ENCODE results near the gene OPN4. TPM values are rescaled to one million over a fixed set of nuclear protein-coding genes. Genes with fewer than 3 reads are reported as not detected.
A peak's percentile ranks its signal among the peaks of the same experiment; 100 is the strongest.

OPN4 gene
- total RNA-seq, 1 experiment from 2014 or later, result not detected

DNA sequence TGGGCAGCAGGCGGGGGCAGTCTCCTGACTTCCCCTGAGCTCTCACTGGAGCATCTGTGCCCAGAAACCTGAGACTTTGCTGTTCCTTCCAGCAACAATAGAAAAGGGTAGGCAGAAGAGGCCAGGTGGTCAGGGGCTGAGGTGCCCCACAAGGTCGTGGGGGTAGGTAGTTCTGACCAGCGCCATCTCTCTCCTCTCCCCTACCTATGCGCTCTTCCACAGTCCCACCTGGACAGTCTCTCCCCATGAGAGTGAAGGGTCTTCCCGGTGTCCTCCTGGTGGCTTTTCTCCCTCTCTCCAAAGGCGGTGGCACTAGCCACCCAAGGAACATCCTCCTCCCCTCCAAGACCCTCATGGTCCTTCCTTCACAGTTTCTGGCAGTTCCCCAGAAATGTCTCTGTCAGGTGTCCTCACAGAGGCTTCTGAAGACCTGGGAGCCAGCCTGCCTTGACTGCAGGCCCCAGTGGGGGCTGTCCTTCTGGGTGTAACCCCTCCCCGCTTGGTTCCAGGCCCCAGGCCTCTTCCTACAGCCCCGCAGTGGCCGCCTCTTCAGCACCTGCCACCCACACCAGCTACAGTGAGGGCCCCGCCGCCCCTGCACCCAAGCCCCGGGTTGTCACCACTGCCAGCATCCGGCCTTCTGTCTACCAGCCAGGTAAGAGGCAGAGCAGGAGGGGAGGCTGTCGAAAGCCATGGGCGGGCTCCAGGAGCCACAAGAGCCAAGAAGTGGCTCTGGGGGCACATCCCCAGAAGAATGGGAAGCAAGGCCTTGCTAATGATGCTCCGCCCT lies 55.2 kb downstream of the OPN4 start:
- CTCF ChIA-PET, result no interaction called here
- no peak for DNase-seq (ENCODE audit: low spot score)
- H3K4me3 ChIP-seq (ENCODE audit: low read depth, low read length, poor library complexity, severe bottlenecking), result no peak overlapping the region
- intact Hi-C loops (cut with micrococcal nuclease; ENCODE audit: unreplicated experiment), result loop anchor here (2.0 to 5.0 kb wide), 3 partner anchors 37 to 208 kb away; no protein-coding TSS in a partner anchor
- no peaks in the 10 kb centered on the region for H3K9me3 ChIP-seq (ENCODE audit: low read depth, low read length, poor library complexity, severe bottlenecking)
- no peaks in the 10 kb centered on the region for H3K36me3 ChIP-seq (ENCODE audit: insufficient read depth, low read length, poor library complexity, severe bottlenecking)
- POLR2A ChIA-PET (ENCODE audit: low non-redundant PET), result no interaction called here
- no peak for TF ChIP-seq EZH2 (IDR thresholded peaks at IDR 0.05; ENCODE audit: borderline replicate concordance, low read depth, low read length, poor library complexity, severe bottlenecking)
- TF ChIP-seq, protein P1, sequence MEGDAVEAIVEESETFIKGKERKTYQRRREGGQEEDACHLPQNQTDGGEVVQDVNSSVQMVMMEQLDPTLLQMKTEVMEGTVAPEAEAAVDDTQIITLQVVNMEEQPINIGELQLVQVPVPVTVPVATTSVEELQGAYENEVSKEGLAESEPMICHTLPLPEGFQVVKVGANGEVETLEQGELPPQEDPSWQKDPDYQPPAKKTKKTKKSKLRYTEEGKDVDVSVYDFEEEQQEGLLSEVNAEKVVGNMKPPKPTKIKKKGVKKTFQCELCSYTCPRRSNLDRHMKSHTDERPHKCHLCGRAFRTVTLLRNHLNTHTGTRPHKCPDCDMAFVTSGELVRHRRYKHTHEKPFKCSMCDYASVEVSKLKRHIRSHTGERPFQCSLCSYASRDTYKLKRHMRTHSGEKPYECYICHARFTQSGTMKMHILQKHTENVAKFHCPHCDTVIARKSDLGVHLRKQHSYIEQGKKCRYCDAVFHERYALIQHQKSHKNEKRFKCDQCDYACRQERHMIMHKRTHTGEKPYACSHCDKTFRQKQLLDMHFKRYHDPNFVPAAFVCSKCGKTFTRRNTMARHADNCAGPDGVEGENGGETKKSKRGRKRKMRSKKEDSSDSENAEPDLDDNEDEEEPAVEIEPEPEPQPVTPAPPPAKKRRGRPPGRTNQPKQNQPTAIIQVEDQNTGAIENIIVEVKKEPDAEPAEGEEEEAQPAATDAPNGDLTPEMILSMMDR (conservative IDR thresholded peaks at IDR 0.05; ENCODE audit: low read depth, low read length), result no peak
- no peak overlapping the region for H3K27ac ChIP-seq (ENCODE audit: low read depth, low read length, poor library complexity, severe bottlenecking)
- H3K27me3 ChIP-seq (replicated peaks; ENCODE audit: insufficient read depth, low read depth, low read length, poor library complexity), result no peaks in the 10 kb centered on the region
- peaks cover 24% of the 10 kb centered on the region for H3K4me1 ChIP-seq (ENCODE audit: insufficient read depth, low read length, poor library complexity, severe bottlenecking)
- no TSS peak for BruUV-seq (replicated peaks)

DNA sequence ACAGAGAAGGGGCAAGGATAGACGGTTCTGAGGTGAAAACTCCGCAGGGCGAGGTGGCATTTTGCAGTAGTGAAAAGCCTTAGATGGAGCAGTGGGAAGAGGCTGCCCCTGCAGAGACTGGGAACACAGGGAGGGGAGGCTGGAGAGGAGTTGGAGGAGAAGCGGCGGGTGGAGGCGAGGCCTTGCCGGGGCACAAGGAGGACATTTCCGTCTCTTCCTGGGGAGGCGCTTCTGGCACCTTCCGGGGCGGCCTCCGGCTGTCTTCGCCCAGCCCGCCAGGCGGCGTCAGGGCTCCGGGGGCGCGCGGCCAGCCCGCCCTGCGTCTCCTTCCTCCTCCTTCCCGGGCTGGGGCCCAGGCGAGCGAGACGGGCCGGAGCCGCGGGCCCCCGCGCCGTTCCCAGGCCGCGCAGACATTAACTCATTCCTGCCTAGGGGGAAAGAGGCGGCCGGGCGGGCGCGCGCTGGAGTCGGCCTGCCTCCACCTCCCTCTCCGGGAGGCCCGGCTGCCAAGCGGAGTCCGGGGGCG lies 56.7 kb downstream of the OPN4 start:
- intact Hi-C loops (cut with micrococcal nuclease; ENCODE audit: unreplicated experiment), result loop anchor here (1.0 to 5.0 kb wide), 4 partner anchors 36 to 206 kb away; no protein-coding TSS in a partner anchor
- H3K4me3 ChIP-seq (ENCODE audit: low read depth, low read length, poor library complexity, severe bottlenecking), result peak overlapping the region; percentile 64
- no peaks in the 10 kb centered on the region for H3K9me3 ChIP-seq (ENCODE audit: low read depth, low read length, poor library complexity, severe bottlenecking)
- TF ChIP-seq, protein P1 (conservative IDR thresholded peaks at IDR 0.05; ENCODE audit: low read depth, low read length), result peak; percentile 78
- TF ChIP-seq EZH2 (IDR thresholded peaks at IDR 0.05; ENCODE audit: borderline replicate concordance, low read depth, low read length, poor library complexity, severe bottlenecking), result no peak
- no peaks in the 10 kb centered on the region for H3K27me3 ChIP-seq (replicated peaks; ENCODE audit: insufficient read depth, low read depth, low read length, poor library complexity)
- ChIA-PET CTCF (no interaction called here), POLR2A (ENCODE audit: low non-redundant PET) (no interaction called here)
- H3K4me1 ChIP-seq (ENCODE audit: insufficient read depth, low read length, poor library complexity, severe bottlenecking), result peaks cover 24% of the 10 kb centered on the region
- H3K27ac ChIP-seq (ENCODE audit: low read depth, low read length, poor library complexity, severe bottlenecking), result peak overlapping the region; percentile 90
- H3K36me3 ChIP-seq (ENCODE audit: insufficient read depth, low read length, poor library complexity, severe bottlenecking), result no peaks in the 10 kb centered on the region
- peak; percentile 95 for DNase-seq (ENCODE audit: low spot score)
- no TSS peak for BruUV-seq (replicated peaks)

DNA sequence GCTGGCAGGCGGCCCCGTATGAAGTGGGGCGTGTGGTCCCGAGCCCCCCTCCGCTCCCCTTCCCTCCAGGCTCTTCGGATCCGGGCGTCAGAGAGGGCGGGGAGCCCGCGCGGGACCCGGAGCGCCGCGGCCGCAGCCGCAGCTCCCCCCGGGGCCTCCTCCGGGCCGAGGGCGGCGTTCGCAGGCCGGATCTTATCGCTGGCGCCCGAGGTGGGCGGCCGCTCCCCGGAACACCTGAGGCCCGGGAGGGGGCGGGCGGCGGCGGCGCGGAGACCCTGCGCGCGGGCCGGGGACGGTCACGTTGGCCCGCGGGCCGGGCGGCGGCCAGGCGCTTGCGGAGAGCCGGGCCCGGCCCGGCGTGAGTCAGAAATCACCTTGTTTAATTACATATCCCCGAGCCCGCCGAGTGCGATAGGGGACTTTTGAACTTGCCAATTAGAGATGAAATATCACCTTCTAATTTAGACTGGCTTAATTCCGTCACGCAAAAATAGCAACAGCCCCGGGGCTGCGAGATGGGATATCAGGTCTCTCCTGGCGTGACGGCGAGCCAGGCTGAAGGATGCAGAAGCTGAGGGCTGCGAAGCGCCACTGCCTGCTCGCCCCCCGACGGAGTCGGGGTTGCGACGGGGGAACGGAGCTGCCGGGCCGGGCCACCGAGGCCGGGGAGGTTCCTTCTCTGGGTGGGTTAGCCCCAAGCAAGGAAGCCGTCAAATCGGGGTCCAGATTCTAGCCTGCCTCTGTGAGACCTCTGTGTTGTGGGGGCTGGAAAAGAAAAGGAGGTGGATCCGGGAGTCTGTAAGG lies 57.4 kb downstream of the OPN4 start:
- TF ChIP-seq, protein P1 (conservative IDR thresholded peaks at IDR 0.05; ENCODE audit: low read depth, low read length), result no peak
- no peak for TF ChIP-seq EZH2 (IDR thresholded peaks at IDR 0.05; ENCODE audit: borderline replicate concordance, low read depth, low read length, poor library complexity, severe bottlenecking)
- POLR2A ChIA-PET (ENCODE audit: low non-redundant PET), result interaction anchor here (0.6 to 0.7 kb wide), 2 partner anchors 88 to 169 kb away, joined by 3 to 4 read pairs; no protein-coding TSS in a partner anchor

More for the DNA sequence above, 57.4 kb downstream of the OPN4 start:
- H3K4me3 ChIP-seq (ENCODE audit: low read depth, low read length, poor library complexity, severe bottlenecking), result peak overlapping the region; percentile 64
- intact Hi-C loops (cut with micrococcal nuclease; ENCODE audit: unreplicated experiment), result loop anchor here (1.0 to 5.0 kb wide), 4 partner anchors 35 to 206 kb away; no protein-coding TSS in a partner anchor
- no peaks in the 10 kb centered on the region for H3K36me3 ChIP-seq (ENCODE audit: insufficient read depth, low read length, poor library complexity, severe bottlenecking)
- no TSS peak for BruUV-seq (replicated peaks)
- DNase-seq (ENCODE audit: low spot score), result peak; percentile 68
- H3K4me1 ChIP-seq (ENCODE audit: insufficient read depth, low read length, poor library complexity, severe bottlenecking), result peaks cover 24% of the 10 kb centered on the region
- CTCF ChIA-PET, result no interaction called here
- H3K27ac ChIP-seq (ENCODE audit: low read depth, low read length, poor library complexity, severe bottlenecking), result peak overlapping the region; percentile 90
- no peaks in the 10 kb centered on the region for H3K27me3 ChIP-seq (replicated peaks; ENCODE audit: insufficient read depth, low read depth, low read length, poor library complexity)
- H3K9me3 ChIP-seq (ENCODE audit: low read depth, low read length, poor library complexity, severe bottlenecking), result no peaks in the 10 kb centered on the region

All from A673 (cell line).